Stimulated activated naive CD4-positive, alpha-beta T cell treated with Interleukin-2 at 50 U/mL for 16 hours (primary cell): ENCODE measurements around the gene STAT4.

Source experiments
- DNase-seq: peaks from one replicate; lab custom pipeline; 2025; lab: John Stamatoyannopoulos, UW

Gene STAT4, protein sequence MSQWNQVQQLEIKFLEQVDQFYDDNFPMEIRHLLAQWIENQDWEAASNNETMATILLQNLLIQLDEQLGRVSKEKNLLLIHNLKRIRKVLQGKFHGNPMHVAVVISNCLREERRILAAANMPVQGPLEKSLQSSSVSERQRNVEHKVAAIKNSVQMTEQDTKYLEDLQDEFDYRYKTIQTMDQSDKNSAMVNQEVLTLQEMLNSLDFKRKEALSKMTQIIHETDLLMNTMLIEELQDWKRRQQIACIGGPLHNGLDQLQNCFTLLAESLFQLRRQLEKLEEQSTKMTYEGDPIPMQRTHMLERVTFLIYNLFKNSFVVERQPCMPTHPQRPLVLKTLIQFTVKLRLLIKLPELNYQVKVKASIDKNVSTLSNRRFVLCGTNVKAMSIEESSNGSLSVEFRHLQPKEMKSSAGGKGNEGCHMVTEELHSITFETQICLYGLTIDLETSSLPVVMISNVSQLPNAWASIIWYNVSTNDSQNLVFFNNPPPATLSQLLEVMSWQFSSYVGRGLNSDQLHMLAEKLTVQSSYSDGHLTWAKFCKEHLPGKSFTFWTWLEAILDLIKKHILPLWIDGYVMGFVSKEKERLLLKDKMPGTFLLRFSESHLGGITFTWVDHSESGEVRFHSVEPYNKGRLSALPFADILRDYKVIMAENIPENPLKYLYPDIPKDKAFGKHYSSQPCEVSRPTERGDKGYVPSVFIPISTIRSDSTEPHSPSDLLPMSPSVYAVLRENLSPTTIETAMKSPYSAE

DNA sequence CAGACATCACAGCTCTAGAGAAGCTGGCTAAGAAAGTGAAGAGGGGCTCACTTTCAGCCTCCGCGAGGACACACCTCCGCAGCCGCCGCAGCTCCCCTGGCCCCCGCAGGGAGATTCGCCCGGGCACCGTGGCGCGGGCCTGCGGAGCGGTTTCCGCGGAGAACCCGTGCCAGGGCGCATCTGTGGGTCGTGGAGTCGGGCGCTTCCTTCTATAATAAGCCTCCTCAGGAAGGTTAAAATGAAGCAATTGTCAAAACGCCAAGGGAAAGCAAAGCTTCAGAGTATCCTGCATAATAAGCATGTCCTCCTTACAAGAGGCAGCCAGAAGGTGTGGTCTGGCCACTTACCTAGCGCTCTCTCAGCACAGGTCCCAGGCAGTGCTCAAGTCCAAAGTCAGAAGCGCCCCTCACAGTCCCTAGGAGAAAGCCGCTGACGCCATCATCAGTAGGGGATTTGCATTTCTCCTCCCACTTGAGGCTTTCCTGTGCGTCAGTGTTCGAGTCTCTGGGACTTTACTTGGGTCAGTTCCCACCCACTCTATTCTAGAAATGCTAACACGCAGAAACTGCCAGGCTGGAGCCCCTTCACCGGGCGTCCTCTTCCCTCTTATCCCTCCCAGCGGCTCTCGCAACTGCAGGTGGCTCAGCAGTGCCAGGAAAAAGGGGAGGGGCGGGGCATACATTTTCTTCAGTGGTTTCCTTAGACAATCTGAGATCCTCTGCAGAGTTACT is at the start of gene STAT4:
TSS of gene STAT4 (minus strand) at position 395 of the 731 bp plus-strand sequence. CDS start 2,791 bp downstream, outside the sequence.
- DNase-seq: peak; percentile 87

DNA sequence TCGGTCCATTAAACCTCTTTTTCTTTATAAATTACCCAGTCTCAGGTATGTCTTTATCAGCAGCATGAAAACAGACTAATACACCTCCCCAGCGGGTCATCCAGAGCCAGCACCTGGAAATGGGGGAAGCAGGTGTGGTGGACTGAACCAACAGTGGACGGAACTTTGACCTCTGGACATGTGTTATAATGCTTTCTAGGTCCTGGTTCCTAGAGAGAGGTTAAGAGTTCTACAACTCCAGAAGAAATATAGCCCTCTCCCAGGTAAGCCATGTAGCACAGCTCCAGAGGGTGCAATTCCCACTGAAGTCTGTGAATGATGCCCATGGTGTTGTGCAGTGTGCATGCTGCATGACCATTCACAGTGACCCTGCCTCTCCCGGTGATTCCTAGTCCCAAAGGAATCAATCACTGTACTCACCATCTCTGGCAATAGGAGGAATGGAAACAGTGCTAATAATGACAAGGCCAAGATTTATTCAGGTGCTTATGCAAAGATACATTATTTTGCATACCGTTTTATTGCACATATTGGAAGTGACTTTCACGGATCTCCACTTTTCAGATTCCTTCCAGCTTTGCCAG is 49.2 kb upstream of the STAT4 start:
- no peak for DNase-seq

DNA sequence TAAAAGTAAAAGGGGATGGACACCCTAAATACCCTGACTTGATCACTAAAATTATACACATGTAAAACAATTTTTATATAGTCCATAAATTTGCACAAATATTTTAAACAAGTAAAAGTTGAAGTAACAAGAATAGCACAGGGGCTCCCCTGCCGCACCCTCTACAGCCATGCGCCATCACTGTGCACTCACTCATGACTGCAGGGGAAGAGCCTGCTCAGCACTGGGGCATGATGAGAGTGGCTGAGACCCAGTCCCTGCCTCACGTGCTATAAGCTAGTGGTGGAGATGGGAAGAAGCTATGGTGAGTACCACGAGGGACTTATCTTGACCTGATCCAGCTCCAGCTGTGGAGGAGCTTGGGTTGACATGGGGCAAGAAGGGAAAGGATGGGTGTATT is 47.5 kb upstream of the STAT4 start:
- no peak for DNase-seq

DNA sequence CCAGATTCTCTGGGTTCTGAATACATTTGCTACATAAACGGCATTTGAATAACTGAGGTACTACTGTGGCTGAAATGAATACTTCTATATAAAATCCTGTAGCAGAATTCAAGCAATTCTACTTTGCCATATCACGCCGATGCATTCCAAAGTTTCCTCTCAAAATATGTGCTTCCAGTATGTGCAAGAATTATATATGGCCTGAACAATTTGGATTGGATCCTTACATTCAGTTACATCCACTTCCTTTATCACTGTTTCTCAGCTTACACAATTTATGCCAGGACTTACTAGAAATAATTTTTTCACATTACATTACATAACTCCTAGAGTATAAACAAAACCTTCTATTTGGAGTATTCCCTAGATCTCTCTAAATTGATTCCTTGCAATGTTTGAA is 46.3 kb upstream of the STAT4 start:
- no peak for DNase-seq

DNA sequence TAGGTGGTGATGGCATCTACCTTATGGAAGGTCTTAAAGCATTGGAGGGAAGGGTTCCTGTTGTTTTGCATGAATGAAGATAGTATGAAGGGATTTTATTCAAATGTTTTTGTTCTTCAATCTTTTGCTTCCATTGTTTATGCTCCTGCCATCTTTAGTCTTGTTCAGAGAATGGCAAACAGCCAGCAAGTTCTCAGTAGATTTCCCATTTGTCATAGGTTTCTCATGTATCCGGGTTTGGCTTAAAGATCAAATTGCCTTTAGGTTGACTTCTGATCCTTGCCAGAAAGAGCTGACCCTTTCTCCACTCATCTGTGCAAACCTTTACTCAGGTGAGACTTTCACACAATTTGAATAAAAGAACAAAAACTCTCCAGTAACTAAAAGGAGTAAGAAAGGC is 44.2 kb upstream of the STAT4 start:
- no peak for DNase-seq

DNA sequence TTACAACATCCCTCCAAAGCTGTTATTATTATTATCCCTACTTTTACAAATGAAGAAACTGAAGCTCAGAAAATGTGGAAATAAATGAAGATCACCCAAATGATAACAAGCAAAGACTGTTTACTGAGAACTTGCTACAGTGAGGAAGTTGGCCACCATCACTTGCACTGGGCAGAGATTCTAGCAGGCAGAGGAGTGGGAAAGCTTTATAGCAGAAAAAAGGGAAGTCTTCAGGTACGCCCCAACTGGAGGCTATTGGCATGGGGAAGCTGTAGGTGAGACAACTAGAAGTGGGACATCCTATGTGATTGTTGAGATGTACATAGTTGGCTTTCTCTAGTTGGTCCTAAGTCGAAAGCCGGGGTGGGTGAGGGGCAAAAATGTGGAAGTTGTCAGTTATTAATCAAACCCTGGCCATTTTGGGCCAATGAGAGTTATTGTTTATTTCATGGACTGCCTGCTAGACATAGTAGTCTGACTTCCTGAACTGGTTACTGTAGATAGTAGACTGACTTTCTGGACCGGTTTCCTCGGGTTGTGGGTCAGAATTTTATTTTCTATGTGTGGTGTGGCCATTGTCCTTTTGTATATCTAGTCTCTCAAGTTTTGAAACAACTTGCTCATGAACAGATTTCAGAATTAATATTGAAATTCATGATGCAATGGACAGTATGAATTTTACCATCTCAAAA is 40.2 kb upstream of the STAT4 start:
- DNase-seq: no peak

DNA sequence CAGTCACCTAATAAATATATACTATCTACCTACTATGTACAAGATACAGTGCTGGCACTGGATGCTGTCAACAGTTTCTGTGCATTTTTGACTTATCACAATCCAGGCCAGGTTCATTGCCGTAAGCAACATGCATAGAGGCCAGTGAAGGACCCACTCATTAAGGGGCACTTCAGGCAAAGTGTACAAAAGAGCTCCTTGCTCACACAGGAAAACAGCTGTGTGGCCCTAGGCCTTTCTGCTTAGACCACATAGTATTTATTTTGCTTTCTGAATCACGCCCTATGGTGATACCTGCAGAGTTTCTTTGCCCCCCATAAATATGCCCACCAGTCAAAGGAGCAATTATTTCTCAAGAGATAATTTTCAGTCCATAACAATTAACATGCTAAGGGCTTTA is 39.6 kb upstream of the STAT4 start:
- no peak for DNase-seq

DNA sequence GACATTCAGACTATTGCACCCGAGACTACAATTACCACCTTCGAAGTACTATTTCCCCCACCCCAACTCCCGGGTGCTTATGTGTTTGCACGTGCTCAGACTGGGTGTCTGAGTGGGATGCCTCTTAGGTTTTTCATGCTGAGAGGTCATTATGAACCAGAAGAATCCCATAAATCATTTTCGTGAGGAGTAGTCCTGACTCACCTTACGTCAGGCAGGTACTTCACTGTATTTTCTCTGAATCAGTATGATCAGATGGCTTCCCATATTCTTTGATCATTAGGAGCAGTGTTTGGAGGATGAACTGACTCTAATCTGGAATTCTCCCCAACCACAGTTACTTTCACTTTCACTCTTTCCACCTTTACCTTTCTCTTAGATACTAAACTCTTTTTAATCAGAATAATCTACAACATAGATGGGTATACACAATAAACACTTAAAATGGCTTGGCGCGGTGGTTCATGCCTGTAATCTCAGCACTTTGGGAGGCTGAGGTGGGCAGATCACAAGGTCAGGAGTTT is 38.4 kb upstream of the STAT4 start:
- no peak for DNase-seq

DNA sequence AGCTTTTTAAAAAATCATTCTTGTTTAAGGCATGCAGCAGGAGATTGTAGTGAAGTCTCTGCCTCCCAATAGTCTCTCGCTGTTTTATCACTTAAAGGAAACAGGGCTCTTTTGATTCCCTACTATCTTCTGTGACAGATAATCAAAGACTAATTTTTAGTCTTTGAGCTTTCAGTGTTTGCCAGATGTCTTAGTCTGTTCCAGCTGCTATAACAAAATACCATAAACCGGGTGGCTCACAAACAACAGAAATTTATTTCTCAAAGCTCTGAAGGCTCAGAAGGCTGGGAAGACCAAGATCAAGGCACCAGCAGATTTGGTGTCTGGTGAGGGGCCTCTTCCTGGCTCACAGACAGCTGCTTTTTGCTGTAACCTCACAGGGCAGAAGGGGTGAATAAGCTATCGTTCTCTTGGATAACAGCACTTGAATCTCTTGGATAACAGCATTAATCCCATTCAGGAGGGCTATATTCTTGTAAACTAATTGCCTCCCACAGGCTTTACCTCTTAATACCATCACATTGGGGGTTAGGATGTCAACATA is 37.8 kb upstream of the STAT4 start:
- DNase-seq: no peak

DNA sequence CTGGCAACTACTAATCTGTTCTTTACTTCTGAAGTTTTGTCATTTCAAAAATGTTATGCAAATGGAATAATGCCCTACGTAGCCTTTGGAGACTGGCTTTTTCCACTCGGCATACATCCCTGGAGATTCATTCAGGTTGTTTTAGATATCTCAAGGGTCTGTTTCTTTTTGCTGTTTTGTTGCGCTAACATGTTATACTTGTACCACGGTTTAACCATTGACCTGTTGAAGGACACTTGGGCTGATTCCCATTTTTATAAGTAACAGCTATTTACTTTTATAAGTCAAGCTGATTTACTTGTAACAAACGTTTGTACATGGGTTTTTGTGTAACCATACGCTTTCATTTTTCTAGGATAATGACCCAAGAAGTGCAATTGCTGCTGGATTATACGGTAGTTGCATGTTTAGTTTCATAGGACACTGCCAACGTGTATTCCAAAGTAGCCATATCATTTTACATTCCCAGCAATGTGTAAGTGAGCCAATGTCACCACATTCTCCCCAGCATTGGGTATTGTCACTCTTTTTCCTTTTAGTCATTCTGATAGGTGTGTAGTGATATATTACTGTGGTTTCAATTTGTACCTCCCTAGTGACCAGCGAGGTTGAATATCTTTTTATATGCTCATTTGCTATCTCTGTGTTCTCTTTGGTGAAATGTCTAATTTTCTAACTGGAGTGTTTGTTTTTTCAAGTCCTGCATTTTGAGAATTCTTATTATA is 36.5 kb upstream of the STAT4 start:
- DNase-seq: no peak

DNA sequence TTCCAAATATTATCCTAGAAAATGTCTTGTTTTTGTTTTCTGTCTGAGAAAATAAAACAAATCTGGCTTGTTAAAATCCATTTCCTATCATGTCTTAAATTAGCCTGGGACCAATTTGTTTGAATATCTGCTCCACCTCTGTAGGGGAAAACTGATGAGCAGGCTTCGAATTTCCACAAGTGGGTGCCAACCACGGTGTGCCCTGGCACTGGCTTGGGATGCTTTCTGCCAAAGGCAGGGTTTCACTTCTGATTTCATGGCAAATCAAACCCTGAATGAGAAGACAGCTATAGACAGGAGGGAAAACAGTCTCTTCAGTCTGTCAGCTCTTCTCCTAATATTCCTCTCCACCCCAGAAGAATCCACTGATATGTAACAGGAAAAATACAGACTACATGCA is 33.7 kb upstream of the STAT4 start:
- no peak for DNase-seq

DNA sequence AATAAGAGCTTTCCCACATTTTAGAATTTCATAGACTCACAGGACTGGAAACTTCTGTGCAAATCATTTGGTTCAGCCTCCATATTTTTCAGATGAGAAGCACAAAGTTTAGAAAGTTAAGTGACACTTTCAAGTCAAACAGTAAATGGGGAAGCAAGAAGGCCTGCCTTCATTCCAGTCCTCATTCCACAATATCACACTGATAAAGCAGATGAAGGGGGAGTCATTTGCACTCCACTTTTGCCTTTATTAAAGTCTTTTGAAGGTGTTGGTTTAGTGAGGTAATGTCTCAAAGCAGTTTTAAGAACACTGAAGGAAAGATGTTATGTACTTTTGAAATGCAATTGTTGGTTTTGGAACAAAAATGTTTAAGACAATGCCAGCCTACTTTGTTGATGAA is 32.7 kb upstream of the STAT4 start:
- DNase-seq: no peak

DNA sequence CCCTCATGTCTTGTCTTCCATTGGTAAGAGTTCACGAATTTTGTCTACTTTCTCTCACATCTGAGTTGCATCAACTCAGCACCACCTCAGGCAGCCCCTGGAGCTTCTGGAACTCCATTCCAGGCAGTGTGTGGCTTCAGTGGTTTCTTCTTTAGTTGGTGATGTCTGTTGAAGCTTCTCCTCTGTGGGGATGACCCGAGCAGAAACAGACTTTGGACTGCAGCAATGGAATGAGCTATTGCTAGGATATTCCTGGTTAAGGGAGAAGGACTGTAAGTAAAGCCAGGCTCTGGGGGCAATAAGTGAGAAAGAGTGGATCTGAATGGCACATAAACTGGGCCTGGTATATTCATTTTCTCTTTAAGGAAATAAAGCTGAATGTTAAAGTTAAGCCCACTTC is 32.3 kb upstream of the STAT4 start:
- no peak for DNase-seq

DNA sequence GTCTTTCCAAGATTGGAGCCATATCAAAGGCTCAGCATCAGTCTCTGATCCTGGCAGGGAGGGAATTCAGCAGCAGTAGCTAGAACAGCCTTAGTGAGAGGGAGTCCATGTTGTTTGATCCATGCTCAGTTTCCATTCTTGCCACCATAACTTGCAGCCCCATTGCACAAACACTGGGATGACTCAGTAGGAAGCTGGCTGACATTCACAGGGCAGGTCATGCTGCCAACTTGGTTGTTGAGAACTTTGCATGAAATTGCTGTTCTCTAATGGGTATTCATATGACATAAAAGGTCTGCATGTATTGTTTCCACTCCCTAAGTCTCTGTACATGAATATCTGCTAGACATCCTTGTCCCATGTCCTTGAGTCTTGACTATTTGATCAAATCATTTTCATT is 29.9 kb upstream of the STAT4 start:
- DNase-seq: no peak

DNA sequence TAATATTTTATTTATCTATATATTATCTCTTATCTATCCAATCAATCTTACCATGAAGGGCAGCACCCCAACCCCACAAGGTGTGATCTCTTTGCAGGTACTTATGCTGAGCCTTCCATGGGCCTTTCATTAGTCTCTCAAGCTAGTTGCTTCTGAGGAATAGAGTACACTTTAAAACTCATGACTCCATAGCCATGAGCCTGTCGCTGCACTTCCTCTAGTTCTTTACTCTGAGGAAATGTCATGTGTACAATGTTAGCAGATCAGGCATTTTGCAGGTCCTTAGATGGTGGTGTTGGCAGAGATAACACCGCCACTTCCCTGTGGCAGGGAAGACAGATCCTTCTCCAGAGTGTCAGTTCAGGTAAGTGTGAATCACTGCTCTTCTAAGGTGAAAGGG is 29.5 kb upstream of the STAT4 start:
- DNase-seq: no peak

DNA sequence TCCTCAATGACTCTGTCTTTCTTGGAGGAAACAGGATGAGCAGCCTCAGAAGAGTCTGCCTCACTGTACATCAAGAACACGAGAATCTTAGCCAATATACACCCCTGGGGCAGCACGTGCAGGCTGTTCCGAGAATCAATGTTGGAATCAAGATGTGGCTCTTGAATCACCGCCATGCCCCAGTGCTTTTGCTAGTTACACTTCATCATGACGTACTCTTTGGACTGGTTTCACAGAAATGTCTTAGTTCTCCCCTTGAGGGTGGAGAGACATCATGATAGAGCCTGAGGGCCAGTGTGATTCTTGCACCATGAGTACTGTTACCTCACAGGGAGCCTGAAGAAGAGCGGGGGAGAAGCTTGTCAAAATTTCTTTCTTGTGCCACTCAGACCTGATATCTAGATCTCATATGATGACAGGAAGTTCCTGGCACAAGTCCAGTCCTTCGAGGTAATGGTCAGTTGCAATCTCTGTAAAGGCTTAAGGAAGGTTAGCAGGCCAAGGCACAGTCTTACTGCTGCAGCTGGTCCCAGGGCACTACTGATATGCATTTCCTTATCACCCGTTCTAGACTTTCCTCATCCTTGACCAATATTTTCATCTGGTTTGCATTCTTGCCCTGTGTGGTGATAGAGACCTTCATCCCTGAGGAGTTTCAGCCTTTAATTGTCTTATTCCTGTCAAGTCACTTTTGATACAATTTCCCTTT is 28.2 kb upstream of the STAT4 start:
- DNase-seq: no peak

DNA sequence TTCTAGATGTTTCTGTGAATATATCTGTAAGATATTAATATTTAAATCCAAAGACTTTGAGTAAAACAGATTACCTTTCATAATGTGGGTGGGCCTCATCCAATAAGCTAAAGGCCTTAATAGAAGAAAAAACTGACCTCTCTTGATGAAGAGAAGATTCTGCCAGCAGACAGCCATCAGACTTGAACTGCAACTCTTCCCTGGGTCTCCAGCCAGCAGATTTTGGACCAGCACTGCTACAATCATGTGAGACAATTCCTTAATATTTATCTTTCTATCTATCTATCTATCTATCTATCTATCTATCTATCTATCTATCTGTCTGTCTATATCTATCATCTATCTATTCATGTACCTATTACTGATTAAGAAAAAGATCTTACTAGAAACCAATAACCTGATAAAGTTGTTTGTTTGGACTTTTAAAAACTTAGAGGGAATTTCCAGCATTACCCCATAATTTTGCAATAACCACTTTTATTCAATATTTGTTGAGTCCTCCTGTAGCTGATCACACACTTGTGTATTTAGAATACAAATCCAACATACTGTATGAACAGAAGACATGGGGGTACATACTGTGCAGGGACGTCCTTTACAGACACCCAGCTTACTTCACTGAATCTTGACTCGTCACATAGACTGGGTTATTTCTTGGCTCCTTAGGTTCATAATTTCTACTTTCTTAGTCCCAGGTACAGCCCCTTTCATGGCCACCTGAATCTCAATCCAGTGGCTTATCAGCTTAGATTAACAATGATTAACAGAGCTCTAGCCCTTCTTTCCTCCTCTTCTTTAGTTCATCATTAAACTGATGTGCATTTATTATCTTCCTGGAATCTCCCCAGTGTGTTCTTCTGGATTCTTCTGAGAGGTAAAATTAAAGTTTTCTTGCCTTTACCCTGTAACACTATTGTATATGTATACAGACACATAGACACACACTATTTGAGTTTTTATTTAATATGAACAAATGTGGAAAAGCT is 27.2 kb upstream of the STAT4 start:
- no peak for DNase-seq

DNA sequence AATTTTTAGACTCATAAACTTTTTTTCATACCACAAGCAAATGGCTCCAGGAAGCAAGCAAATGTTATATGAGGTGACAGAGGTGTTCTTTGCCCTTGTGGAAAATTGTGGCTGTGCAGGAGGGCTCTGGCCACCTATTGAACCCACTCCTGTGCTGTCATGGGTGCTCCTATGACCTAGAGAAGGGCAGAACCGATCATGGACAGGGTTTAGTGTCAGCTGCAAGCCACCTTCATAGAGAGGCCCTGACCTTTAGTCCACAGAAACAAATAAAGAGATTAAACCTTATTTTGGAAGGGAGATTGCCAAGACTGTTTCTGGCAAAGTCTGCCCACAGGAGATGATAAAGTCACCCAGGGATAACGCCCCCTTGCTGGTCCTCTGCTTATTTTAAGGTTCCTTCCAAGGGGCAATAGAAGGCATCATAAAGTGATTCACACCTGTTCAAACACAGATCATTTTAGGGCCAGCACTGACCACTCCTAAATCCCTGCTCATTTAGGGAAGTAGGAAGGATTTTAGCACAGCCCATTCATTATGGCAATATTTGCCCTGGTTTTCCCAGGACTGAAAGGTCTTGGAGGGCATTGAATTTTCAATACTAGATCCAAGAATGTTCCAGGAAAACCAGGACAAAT is 26.1 kb upstream of the STAT4 start:
- no peak for DNase-seq
